ENCODE measurements around the gene PER2.

Gene PER2

GRCh38 chr2:238263204-238264071 is 25.0 kb downstream of the PER2 start:
- DNase-seq = peak; percentile 70

GRCh38 chr2:238262496-238263122 is 25.8 kb downstream of the PER2 start:
- no peak for DNase-seq

- no peak for DNase-seq
These were observed 26.6 kb downstream of the PER2 start for GRCh38 chr2:238261718-238262375.

- DNase-seq = no peak
These were observed 27.5 kb downstream of the PER2 start for GRCh38 chr2:238260883-238261282.

- no peak for DNase-seq
These were observed 29.1 kb downstream of the PER2 start for GRCh38 chr2:238259061-238260020.

GRCh38 chr2:238257786-238258700 is 30.4 kb downstream of the PER2 start:
- DNase-seq = no peak

- peak; percentile 75 for DNase-seq
These were observed 31.8 kb downstream of the PER2 start for GRCh38 chr2:238256594-238257104.

- DNase-seq = no peak
These were observed 32.3 kb downstream of the PER2 start for GRCh38 chr2:238256111-238256510.

- DNase-seq = no peak
These were observed 32.8 kb downstream of the PER2 start for GRCh38 chr2:238255636-238256035.

GRCh38 chr2:238255151-238255551 is 33.3 kb downstream of the PER2 start:
- DNase-seq = no peak

GRCh38 chr2:238254095-238254723 is 34.2 kb downstream of the PER2 start:
- DNase-seq = no peak

GRCh38 chr2:238252766-238253630 is 35.4 kb downstream of the PER2 start:
- DNase-seq = no peak

- DNase-seq = no peak
These were observed 36.4 kb downstream of the PER2 start for GRCh38 chr2:238251986-238252385.

GRCh38 chr2:238251331-238251730 is 37.1 kb downstream of the PER2 start:
- DNase-seq = no peak

- no peak for DNase-seq
These were observed 37.5 kb downstream of the PER2 start for GRCh38 chr2:238250896-238251295.

GRCh38 chr2:238247841-238248453 is 40.5 kb downstream of the PER2 start:
- no peak for DNase-seq

- no peak for DNase-seq
These were observed 41.2 kb downstream of the PER2 start for GRCh38 chr2:238247002-238247822.

- no peak for DNase-seq
These were observed 44.3 kb downstream of the PER2 start for GRCh38 chr2:238244151-238244550.

Data from NCI-H2227 treated with DMSO at 0.1 percent for 48 hours (cell line).